Measurements from ENCODE around the gene GLI3. TPM values are rescaled to one million over a fixed set of nuclear protein-coding genes. Genes with fewer than 3 reads are reported as not detected.
A peak's percentile ranks its signal among the peaks of the same experiment; 100 is the strongest.

GLI3 gene
- total RNA-seq, 1 donor from 2014 or later: 27.7 TPM

GRCh38 chr7:41911792-41912191 is 325.2 kb downstream of the GLI3 start:
- FAIRE-seq (peak; percentile 96), DNase-seq (ENCODE audit: low read depth) (peak; percentile 95)
- Mint-ChIP-seq H3K27me3 (ENCODE audit: low read depth, unreplicated experiment) (no peaks in the 10 kb centered on the region), H3K4me1 (ENCODE audit: low read depth, unreplicated experiment) (peaks cover 30% of the 10 kb centered on the region), H3K9me3 (ENCODE audit: unreplicated experiment) (peaks cover 4% of the 10 kb centered on the region), H3K27ac (ENCODE audit: unreplicated experiment) (peak overlapping the region; percentile 15), H3K4me3 (ENCODE audit: unreplicated experiment) (no peak overlapping the region), H3K36me3 (ENCODE audit: low read depth, unreplicated experiment) (no peaks in the 10 kb centered on the region)
- Histone ChIP-seq H4K20me1 (ENCODE audit: insufficient read depth, low read length) (no peaks in the 10 kb centered on the region), H3K79me2 (ENCODE audit: insufficient read depth, low read length) (no peaks in the 10 kb centered on the region), H3K9me3 (ENCODE audit: insufficient read depth, low read depth, low read length) (no peaks in the 10 kb centered on the region), H2AFZ (ENCODE audit: low read depth, low read length) (no peak overlapping the region), H3K27me3 (ENCODE audit: insufficient read depth, low read length) (no peaks in the 10 kb centered on the region), H3K9ac (ENCODE audit: low read length) (peak overlapping the region; percentile 85), H3K4me2 (ENCODE audit: low read length) (peak overlapping the region; percentile 56), H3K36me3 (ENCODE audit: insufficient read depth, low read length) (no peaks in the 10 kb centered on the region), H3K27ac (ENCODE audit: low read depth, low read length) (peak overlapping the region; percentile 99), H3K4me3 (ENCODE audit: insufficient read depth, low read depth, low read length) (no peak overlapping the region), H3K4me1 (ENCODE audit: insufficient read depth, low read length) (peaks cover 38% of the 10 kb centered on the region)
- TF ChIP-seq, protein P1, sequence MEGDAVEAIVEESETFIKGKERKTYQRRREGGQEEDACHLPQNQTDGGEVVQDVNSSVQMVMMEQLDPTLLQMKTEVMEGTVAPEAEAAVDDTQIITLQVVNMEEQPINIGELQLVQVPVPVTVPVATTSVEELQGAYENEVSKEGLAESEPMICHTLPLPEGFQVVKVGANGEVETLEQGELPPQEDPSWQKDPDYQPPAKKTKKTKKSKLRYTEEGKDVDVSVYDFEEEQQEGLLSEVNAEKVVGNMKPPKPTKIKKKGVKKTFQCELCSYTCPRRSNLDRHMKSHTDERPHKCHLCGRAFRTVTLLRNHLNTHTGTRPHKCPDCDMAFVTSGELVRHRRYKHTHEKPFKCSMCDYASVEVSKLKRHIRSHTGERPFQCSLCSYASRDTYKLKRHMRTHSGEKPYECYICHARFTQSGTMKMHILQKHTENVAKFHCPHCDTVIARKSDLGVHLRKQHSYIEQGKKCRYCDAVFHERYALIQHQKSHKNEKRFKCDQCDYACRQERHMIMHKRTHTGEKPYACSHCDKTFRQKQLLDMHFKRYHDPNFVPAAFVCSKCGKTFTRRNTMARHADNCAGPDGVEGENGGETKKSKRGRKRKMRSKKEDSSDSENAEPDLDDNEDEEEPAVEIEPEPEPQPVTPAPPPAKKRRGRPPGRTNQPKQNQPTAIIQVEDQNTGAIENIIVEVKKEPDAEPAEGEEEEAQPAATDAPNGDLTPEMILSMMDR (IDR thresholded peaks at IDR 0.05; ENCODE audit: insufficient read depth, low read depth, low read length): no peak
- TF ChIP-seq EZH2 (IDR thresholded peaks at IDR 0.05; ENCODE audit: insufficient read depth, low read length): no peak
